Erythroblast (primary cell): ENCODE measurements around the gene TP53I3.

ENCODE experiments used
- GATA1 ChIP-seq: IDR thresholded peaks from 2 replicates; pipeline ENCODE4 v1.6.1; 2011; ENCODE audit warnings: low read depth, mild to moderate bottlenecking, control low read depth, low read length, moderate library complexity
- POLR2A ChIP-seq: IDR thresholded peaks from 2 replicates; pipeline ENCODE4 v1.6.1; 2011; ENCODE audit warnings: mild to moderate bottlenecking, low read length

DNA sequence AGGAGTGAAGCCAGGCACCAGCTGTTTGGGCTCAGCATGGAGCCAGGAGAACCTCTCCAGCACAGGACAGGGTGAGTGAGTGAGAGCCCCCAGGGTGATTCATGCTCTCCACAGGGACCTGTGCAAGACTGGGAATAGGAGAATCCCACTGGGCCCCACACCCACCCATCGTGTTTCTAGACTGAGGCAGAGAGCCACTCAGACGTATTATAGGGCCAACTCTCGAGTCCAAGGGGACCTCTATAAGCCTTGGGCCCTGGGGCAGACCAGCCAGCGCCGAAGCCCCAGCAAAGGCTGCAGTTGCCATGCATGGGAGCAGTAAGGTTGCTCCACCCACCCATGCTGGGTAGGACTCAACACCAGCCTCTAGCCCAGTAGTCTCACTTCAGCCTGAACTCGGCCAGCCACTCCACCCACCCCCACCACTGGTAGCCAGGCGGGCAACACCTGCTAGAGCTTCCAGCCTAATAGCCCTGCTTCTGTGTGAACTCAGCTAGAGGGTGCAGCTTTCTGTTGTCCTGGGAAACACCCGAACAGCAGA, 19.5 kb upstream of the TP53I3 start:
- TF ChIP-seq POLR2A (no peak), GATA1 (no peak)
